Measurements from ENCODE around the gene CLASP1.

The CLASP1 gene

DNA sequence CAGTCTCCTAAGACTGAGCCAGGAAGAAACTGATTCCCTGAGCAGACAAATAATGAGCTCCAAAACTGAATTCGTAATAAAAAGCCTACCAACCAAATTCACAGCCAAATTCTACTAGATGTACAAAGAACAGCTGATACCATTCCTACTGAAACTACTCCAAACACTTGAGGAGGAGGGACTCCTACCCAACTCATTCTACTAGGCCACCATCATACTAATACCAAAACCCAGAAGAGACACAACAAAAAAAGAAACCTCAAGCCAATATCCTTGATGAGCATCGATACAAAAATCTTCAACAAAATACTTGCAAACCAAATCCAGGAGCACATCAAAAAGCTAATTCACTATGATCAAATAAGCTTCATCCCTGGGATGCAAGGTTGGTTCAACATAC lies 98.6 kb downstream of the CLASP1 start:
- DNase-seq (ENCODE audit: low spot score): no peak
- Histone ChIP-seq H3K4me3 (no peak overlapping the region), H3K27ac (no peak overlapping the region)
- TF ChIP-seq, protein P1, sequence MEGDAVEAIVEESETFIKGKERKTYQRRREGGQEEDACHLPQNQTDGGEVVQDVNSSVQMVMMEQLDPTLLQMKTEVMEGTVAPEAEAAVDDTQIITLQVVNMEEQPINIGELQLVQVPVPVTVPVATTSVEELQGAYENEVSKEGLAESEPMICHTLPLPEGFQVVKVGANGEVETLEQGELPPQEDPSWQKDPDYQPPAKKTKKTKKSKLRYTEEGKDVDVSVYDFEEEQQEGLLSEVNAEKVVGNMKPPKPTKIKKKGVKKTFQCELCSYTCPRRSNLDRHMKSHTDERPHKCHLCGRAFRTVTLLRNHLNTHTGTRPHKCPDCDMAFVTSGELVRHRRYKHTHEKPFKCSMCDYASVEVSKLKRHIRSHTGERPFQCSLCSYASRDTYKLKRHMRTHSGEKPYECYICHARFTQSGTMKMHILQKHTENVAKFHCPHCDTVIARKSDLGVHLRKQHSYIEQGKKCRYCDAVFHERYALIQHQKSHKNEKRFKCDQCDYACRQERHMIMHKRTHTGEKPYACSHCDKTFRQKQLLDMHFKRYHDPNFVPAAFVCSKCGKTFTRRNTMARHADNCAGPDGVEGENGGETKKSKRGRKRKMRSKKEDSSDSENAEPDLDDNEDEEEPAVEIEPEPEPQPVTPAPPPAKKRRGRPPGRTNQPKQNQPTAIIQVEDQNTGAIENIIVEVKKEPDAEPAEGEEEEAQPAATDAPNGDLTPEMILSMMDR (IDR thresholded peaks at IDR 0.05): no peak

DNA sequence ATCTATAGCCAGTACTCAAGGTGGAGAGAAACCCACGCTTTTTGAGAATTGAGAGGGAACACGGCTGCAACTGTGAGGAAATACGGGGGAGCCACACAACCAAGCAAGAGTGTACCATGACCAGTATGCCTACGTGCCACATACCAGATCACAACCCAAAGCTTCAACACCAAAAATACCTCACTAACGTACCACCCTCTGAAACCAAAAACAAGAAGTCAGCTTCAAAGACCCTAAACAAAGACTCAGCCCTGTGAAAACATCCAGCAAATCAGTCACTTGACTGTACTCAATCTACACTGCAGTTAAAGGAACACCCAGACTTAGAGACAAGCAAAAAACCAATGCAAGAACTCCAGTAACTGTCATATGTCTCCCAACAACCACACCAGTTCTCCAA lies 101.6 kb downstream of the CLASP1 start:
- TF ChIP-seq, protein P1 (IDR thresholded peaks at IDR 0.05): no peak
- H3K4me3 ChIP-seq: no peak overlapping the region
- no peak for DNase-seq (ENCODE audit: low spot score)
- no peak overlapping the region for H3K27ac ChIP-seq

DNA sequence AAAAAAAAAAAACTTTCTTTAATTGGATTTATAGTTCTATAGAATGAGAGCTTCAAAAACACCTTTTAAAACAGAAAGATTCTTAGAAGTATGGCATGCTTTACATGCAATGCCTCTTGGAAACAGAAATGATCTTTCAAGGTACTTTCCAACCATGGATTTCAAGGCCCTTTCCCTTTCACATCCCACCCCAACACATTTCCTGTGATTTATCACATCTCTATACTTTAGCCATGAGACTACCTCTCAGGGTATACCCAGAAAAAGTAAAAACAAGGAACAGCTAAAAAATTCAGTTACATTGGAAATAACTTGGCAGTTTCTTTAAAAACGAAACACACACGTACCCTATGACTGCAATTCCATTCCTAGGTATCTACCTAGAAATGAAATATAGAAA lies 103.3 kb downstream of the CLASP1 start:
- no peak overlapping the region for H3K27ac ChIP-seq

DNA sequence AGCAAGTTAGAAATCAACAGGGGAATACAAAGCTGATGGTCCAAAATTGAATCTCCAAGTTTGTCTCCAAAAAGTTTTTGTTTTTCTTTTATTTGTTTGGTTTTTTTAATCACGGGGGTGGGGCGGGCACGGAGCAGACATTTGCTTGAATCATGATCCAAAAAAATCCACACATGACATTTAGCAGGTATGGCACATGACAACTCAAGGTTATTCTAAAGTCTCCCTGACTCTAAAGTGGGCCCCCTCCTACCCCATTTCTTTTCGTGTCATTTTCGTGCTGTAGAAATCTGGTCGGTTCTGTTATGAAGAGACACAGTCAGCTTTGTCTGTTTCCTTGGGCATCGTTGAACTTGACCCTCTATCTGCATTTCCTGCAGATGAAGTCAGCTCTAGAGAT lies 104.0 kb downstream of the CLASP1 start:
- Histone ChIP-seq H3K4me3 (no peak overlapping the region), H3K27ac (no peak overlapping the region)
- DNase-seq (ENCODE audit: low spot score): no peak
- TF ChIP-seq, protein P1 (IDR thresholded peaks at IDR 0.05): no peak

More for the DNA sequence above, 103.3 kb downstream of the CLASP1 start:
- H3K4me3 ChIP-seq: no peak overlapping the region
- TF ChIP-seq, protein P1 (IDR thresholded peaks at IDR 0.05): no peak
- no peak for DNase-seq (ENCODE audit: low spot score)

DNA sequence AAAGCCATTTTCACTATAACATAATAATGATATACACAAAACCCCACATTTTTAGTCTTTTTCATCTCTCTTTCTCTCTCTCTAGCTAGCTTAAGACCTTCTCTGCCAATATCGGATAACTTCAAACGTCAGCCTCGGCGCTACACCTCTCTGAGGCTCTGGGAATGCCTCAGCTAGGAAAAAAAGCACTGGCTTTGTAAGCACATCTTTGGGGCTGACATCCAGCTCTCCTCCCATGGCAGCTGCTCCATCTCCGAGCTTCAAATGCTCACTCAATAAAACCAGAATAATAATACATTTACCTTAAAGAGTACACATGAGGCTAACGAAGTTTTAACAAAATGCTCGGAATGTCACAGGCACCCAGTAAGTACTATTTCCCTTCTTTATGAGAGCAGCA lies 107.8 kb downstream of the CLASP1 start:
- TF ChIP-seq, protein P1 (IDR thresholded peaks at IDR 0.05): no peak
- DNase-seq (ENCODE audit: low spot score): no peak

DNA sequence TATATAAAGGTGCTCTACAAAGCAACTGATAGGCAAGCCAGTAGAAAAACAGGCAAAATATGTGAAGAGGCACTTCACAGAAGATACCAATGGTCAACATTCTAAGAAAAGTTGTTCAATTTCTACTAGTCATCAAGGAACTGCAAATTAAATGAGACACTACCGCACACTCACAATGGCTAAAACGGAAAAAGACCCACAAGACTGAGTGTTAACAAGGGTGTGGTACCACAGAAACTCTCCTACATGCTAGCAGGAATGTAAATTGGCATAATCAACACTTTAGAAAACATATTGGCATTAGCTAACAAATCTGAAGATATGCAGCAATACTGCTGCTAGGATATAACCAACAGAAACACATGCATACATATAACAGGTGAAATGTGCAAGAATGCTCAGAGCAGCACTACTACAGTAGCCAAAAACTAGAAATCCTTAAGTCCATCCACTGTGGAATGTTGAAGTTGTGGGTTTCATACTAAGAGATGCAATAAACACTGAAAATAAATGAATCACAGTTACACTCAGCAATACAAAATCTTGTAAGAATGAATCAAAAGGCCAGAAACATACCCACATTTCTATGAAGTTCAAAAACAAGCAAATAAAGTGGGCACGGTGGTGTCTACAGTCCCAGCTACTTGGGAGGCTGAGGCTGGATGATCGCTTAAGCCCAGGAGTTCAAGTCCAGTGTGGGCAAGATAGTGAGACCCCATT lies 109.4 kb downstream of the CLASP1 start:
- TF ChIP-seq, protein P1 (IDR thresholded peaks at IDR 0.05): no peak
- Histone ChIP-seq H3K27ac (no peak overlapping the region), H3K4me3 (no peak overlapping the region)
- no peak for DNase-seq (ENCODE audit: low spot score)

More for the DNA sequence above, 107.8 kb downstream of the CLASP1 start:
- H3K27ac ChIP-seq: no peak overlapping the region
- H3K4me3 ChIP-seq: no peak overlapping the region

DNA sequence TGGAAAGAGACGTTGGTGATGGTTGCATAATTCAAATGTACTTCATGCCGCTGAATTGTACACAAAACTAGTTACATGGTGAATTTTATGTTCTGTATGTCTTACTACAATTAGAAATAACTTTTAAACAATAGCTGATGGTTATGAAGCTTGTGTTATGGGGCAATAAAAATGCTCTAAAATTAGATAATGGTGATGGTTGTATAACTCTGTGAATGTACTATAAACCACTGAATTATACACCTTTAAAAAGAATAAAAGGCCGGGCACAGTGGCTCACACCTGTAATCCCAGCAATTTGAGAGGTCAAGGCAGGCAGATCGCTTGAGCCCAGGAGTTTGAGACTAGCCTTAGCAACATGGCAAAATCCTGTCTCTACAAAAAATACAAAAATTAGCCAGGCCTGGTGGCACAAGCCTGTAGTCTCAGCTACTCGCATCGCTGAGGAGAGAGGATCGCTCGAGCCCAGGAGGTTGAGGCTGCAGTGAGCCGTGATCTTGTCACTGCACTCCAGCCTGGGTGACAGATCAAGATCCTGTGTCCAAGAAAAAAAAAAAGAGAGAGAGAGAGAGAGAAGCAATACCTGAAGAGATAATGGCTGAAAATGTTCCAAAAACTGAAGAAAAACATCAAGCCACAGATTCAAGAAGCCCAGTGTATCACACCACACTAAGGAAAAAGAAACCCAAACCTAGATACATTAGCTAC lies 112.3 kb downstream of the CLASP1 start:
- TF ChIP-seq, protein P1 (IDR thresholded peaks at IDR 0.05): no peak
- DNase-seq (ENCODE audit: low spot score): no peak
- no peak overlapping the region for H3K27ac ChIP-seq
- no peak overlapping the region for H3K4me3 ChIP-seq

Data from coronary artery (tissue), 2 donors.